ENCODE results near the gene COMMD10. TPM values are rescaled to one million over a fixed set of nuclear protein-coding genes. Genes with fewer than 3 reads are reported as not detected.

COMMD10 gene
- total and polyA plus RNA-seq, 2 donors (not counting 1 experiment from before 2014, with no cell fraction given) = 19.8 to 48.7 TPM

DNA sequence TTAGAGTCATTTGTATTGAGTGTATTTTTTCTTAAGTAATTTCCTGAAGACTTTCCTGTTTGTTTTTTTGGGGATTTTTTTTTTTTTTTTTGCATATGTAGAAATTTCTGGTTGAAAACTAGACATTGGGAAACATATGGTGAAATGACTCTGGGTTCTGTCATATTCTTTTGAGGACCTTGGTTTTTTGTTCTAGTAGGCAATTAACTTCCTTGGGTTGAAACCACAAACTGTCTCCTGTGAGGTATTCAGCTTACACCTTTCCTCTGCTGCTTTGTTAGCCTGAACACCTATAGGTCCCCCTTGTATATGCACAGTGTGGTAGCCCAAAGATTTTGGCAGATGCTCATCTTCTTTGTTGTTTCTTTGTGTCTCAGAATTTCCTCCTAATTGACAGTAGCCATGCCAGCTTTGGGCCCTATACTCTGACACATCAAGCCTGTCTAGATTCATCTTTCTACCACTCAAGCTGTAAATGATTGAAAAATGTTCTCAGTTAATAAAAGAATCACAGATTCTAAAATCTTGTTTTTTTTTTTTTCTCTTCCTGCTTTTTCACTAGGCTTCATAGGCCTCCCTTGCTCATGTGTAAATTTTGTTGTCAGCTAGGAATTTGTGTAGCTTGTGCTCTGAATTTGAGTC lies 140.6 kb downstream of the COMMD10 start:
- no peak for TF ChIP-seq EZH2 (IDR thresholded peaks at IDR 0.05; ENCODE audit: borderline replicate concordance, insufficient read depth, low read depth, low read length, poor library complexity, severe bottlenecking)
- TF ChIP-seq CTCF (IDR thresholded peaks at IDR 0.05) = no peak
- peaks cover 2 to 4% (median 3%) of the 10 kb centered on the region in 3 donors for H3K9me3 ChIP-seq (ENCODE audit: control extremely low read depth in 1 of 3, control insufficient read depth in 2 of 3, insufficient read depth in 1 of 3, low read length in 2 of 3)
- Mint-ChIP-seq H3K9me3 (ENCODE audit: insufficient read depth) (peaks cover 5% of the 10 kb centered on the region), H3K4me1 (peaks cover 4% of the 10 kb centered on the region), H3K4me3 (no peak overlapping the region), H3K27ac (no peak overlapping the region), H3K27me3 (no peaks in the 10 kb centered on the region)
- H3K9ac ChIP-seq (ENCODE audit: low read length) = no peak overlapping the region
- H3K79me2 ChIP-seq (ENCODE audit: control insufficient read depth, insufficient read depth, low read length) = no peaks in the 10 kb centered on the region
- no peak overlapping the region for H3K27ac ChIP-seq (ENCODE audit: low read length in 2 of 2)
- H3K4me2 ChIP-seq (replicated peaks; ENCODE audit: low read depth, low read length, poor library complexity, severe bottlenecking) = no peak overlapping the region
- no peak overlapping the region for H2AFZ ChIP-seq (ENCODE audit: insufficient read depth, low read depth, low read length, poor library complexity, severe bottlenecking)
- peaks cover 2 to 3% of the 10 kb centered on the region in 2 experiments for H3K36me3 ChIP-seq (replicated peaks in 1 of 2; ENCODE audit: control extremely low read depth in 1 of 2, control insufficient read depth in 1 of 2, extremely low read depth in 1 of 2, insufficient read depth in 2 of 2, low read length in 1 of 2)
- no peak for ATAC-seq (ENCODE audit: low read depth)
- H3K4me1 ChIP-seq (ENCODE audit: control insufficient read depth in 2 of 2, insufficient read depth in 2 of 2, low read length in 2 of 2) = no peaks in the 10 kb centered on the region
- H3K4me3 ChIP-seq (ENCODE audit: control extremely low read depth in 1 of 5, extremely low read depth in 1 of 5, insufficient read depth in 1 of 5, low read depth in 2 of 5, low read length in 4 of 5) = no peak overlapping the region
- H4K20me1 ChIP-seq (ENCODE audit: control insufficient read depth, insufficient read depth, low read length, poor library complexity, severe bottlenecking) = no peaks in the 10 kb centered on the region
- POLR2A ChIA-PET = no interaction called here
- intact Hi-C loops (cut with micrococcal nuclease) = no loop called here
- DNase-seq = no peak
- CTCF ChIA-PET = interaction anchor here (0.6 kb wide), 1 partner anchor 125 kb away, joined by 3 read pairs; no protein-coding TSS in a partner anchor
- H3K27me3 ChIP-seq (replicated peaks in 1 of 4; ENCODE audit: control extremely low read depth in 1 of 4, control insufficient read depth in 3 of 4, insufficient read depth in 4 of 4, low read length in 3 of 4) = no peaks in the 10 kb centered on the region

- H3K4me2 ChIP-seq (replicated peaks; ENCODE audit: low read depth, low read length, poor library complexity, severe bottlenecking) = no peak overlapping the region
- H3K4me3 ChIP-seq (ENCODE audit: control extremely low read depth in 1 of 5, extremely low read depth in 1 of 5, insufficient read depth in 1 of 5, low read depth in 2 of 5, low read length in 4 of 5) = no peak overlapping the region
- H3K27me3 ChIP-seq (replicated peaks in 1 of 4; ENCODE audit: control extremely low read depth in 1 of 4, control insufficient read depth in 3 of 4, insufficient read depth in 4 of 4, low read length in 3 of 4) = no peaks in the 10 kb centered on the region
- peaks cover 5% of the 10 kb centered on the region for H3K9me3 Mint-ChIP-seq (ENCODE audit: insufficient read depth)
- H3K9ac ChIP-seq (ENCODE audit: low read length) = no peak overlapping the region
- H3K9me3 ChIP-seq (ENCODE audit: control extremely low read depth in 1 of 3, control insufficient read depth in 2 of 3, insufficient read depth in 1 of 3, low read length in 2 of 3) = peaks cover 0 to 4% (median 3%) of the 10 kb centered on the region in 3 donors
- no peaks in the 10 kb centered on the region for H3K79me2 ChIP-seq (ENCODE audit: control insufficient read depth, insufficient read depth, low read length)
- no peak for ATAC-seq (ENCODE audit: low read depth)
- WGBS (ENCODE audit: insufficient coverage) = 83% methylated on average over 1 of the region's 3 CpGs
- no peak overlapping the region for H2AFZ ChIP-seq (ENCODE audit: insufficient read depth, low read depth, low read length, poor library complexity, severe bottlenecking)
- TF ChIP-seq CTCF (IDR thresholded peaks at IDR 0.05) = no peak
- no peak for TF ChIP-seq EZH2 (IDR thresholded peaks at IDR 0.05; ENCODE audit: borderline replicate concordance, insufficient read depth, low read depth, low read length, poor library complexity, severe bottlenecking)
- H3K27ac Mint-ChIP-seq = no peak overlapping the region
- intact Hi-C loops (cut with micrococcal nuclease) = no loop called here
- H3K4me1 Mint-ChIP-seq = peaks cover 4% of the 10 kb centered on the region
- CTCF ChIA-PET = no interaction called here
- peaks cover 0 to 3% of the 10 kb centered on the region in 2 experiments for H3K36me3 ChIP-seq (replicated peaks in 1 of 2; ENCODE audit: control extremely low read depth in 1 of 2, control insufficient read depth in 1 of 2, extremely low read depth in 1 of 2, insufficient read depth in 2 of 2, low read length in 1 of 2)
- no peak overlapping the region for H3K27ac ChIP-seq (ENCODE audit: low read length in 2 of 2)
- no peaks in the 10 kb centered on the region for H4K20me1 ChIP-seq (ENCODE audit: control insufficient read depth, insufficient read depth, low read length, poor library complexity, severe bottlenecking)
- no peak overlapping the region for H3K4me3 Mint-ChIP-seq
- no peaks in the 10 kb centered on the region for H3K27me3 Mint-ChIP-seq
- no peaks in the 10 kb centered on the region for H3K4me1 ChIP-seq (ENCODE audit: control insufficient read depth in 2 of 2, insufficient read depth in 2 of 2, low read length in 2 of 2)
- POLR2A ChIA-PET = no interaction called here
- no peak for DNase-seq
Measured at GRCh38 chr5:116229131-116229689, 144.4 kb downstream of the COMMD10 start.
